H9 (cell line): Measurements from ENCODE around the gene MAPK8IP2. TPM values are rescaled to one million over a fixed set of nuclear protein-coding genes. Genes with fewer than 3 reads are reported as not detected.
A peak's percentile ranks its signal among the peaks of the same experiment; 100 is the strongest.
"Not testable (repeated sequence)": the region's sequence is repeated elsewhere in the genome, so short reads cannot be mapped to it uniquely, and the experiment has no call there.

Source experiments
- DNase-seq: peaks from one replicate; pipeline ENCODE4 v3.0.0-alpha.2; 2017
- H2AFZ ChIP-seq: one replicate; pipeline ENCODE4 v1.6.1; 2013; ENCODE audit warnings: mild to moderate bottlenecking, low read length, control low read depth, moderate library complexity
- H2AK5ac ChIP-seq: 2 replicates; pipeline ENCODE4 v1.6.1; 2013; ENCODE audit warnings: low read length, control low read depth, mixed read lengths; ENCODE audit not compliant: insufficient read length
- H2BK120ac ChIP-seq: one replicate; pipeline ENCODE4 v1.6.1; 2013; ENCODE audit warnings: low read depth, mild to moderate bottlenecking, low read length, control low read depth, inconsistent platforms; ENCODE audit not compliant: poor library complexity, severe bottlenecking
- H2BK12ac ChIP-seq: 2 replicates; pipeline ENCODE4 v1.6.1; 2013; ENCODE audit warnings: low read length, control low read depth, mixed read lengths, low read depth; ENCODE audit not compliant: insufficient read length
- H2BK15ac ChIP-seq: 2 replicates; pipeline ENCODE4 v1.6.1; 2013; ENCODE audit warnings: low read depth, low read length, control low read depth
- H2BK20ac ChIP-seq: one replicate; pipeline ENCODE4 v1.6.1; 2013; ENCODE audit warnings: low read depth, mild to moderate bottlenecking, low read length, control low read depth, inconsistent platforms; ENCODE audit not compliant: poor library complexity, severe bottlenecking
- H2BK5ac ChIP-seq: 2 replicates; pipeline ENCODE4 v1.6.1; 2013; ENCODE audit warnings: low read length, control low read depth, mixed read lengths; ENCODE audit not compliant: insufficient read length
- H3K14ac ChIP-seq: 2 replicates; pipeline ENCODE4 v1.6.1; 2013; ENCODE audit warnings: low read length, control low read depth; ENCODE audit not compliant: insufficient read depth
- H3K18ac ChIP-seq: 2 replicates; pipeline ENCODE4 v1.6.1; 2013; ENCODE audit warnings: low read depth, mild to moderate bottlenecking, mixed read lengths, low read length, control low read depth; ENCODE audit not compliant: insufficient read length
- H3K23ac ChIP-seq: 2 replicates; pipeline ENCODE4 v1.6.1; 2013; ENCODE audit warnings: low read length, control low read depth, mixed read lengths, low read depth; ENCODE audit not compliant: insufficient read length
- H3K23me2 ChIP-seq: 2 replicates; pipeline ENCODE4 v1.6.1; 2013; ENCODE audit warnings: low read depth, mild to moderate bottlenecking, mixed read lengths, low read length, control low read depth; ENCODE audit not compliant: insufficient read length, poor library complexity, severe bottlenecking
- H3K27ac ChIP-seq: 2 replicates; pipeline ENCODE4 v1.5.1; 2013; ENCODE audit warnings: low read length, control low read depth, mixed read lengths, low read depth; ENCODE audit not compliant: insufficient read length
- H3K27me3 ChIP-seq: 2 replicates; pipeline ENCODE4 v1.6.1; 2013; ENCODE audit warnings: low read length, control low read depth, inconsistent platforms; ENCODE audit not compliant: insufficient read depth
- H3K4ac ChIP-seq: 2 replicates; pipeline ENCODE4 v1.6.1; 2013; ENCODE audit warnings: low read depth, mild to moderate bottlenecking, control low read depth, inconsistent platforms, low read length, moderate library complexity
- H3K4me1 ChIP-seq: 2 replicates; pipeline ENCODE4 v1.6.1; 2013; ENCODE audit warnings: low read length, control low read depth, inconsistent platforms; ENCODE audit not compliant: insufficient read depth
- H3K4me2 ChIP-seq: 2 replicates; pipeline ENCODE4 v1.6.1; 2013; ENCODE audit warnings: low read length, control low read depth, mixed read lengths; ENCODE audit not compliant: insufficient read length, insufficient read depth
- H3K56ac ChIP-seq: 2 replicates; pipeline ENCODE4 v1.6.1; 2013; ENCODE audit warnings: low read depth, mild to moderate bottlenecking, mixed read lengths, low read length, control low read depth; ENCODE audit not compliant: insufficient read length
- H3K79me1 ChIP-seq: 2 replicates; pipeline ENCODE4 v1.6.1; 2013; ENCODE audit warnings: low read depth, mild to moderate bottlenecking, moderate library complexity, low read length, control low read depth, inconsistent platforms; ENCODE audit not compliant: insufficient read depth, poor library complexity, severe bottlenecking
- H3K79me2 ChIP-seq: 2 replicates; pipeline ENCODE4 v1.6.1; 2013; ENCODE audit warnings: low read length, control low read depth, inconsistent platforms; ENCODE audit not compliant: insufficient read depth
- H3K9ac ChIP-seq: 2 replicates; pipeline ENCODE4 v1.6.1; 2013; ENCODE audit warnings: low read length, control low read depth, mixed read lengths; ENCODE audit not compliant: insufficient read length; ENCODE audit errors: extremely low read depth
- H3K9me3 ChIP-seq: one replicate; pipeline ENCODE4 v1.6.1; 2013; ENCODE audit warnings: low read depth, low read length, inconsistent platforms; ENCODE audit not compliant: control insufficient read depth
- H3T11ph ChIP-seq: one replicate; pipeline ENCODE4 v1.6.1; 2013; ENCODE audit warnings: mild to moderate bottlenecking, low read length, control low read depth, inconsistent platforms
- H4K20me1 ChIP-seq: one replicate; pipeline ENCODE4 v1.6.1; 2013; ENCODE audit not compliant: control insufficient read depth, insufficient read length, insufficient read depth
- H4K5ac ChIP-seq: 2 replicates; pipeline ENCODE4 v1.6.1; 2013; ENCODE audit warnings: low read depth, mild to moderate bottlenecking, mixed read lengths, low read length, control low read depth; ENCODE audit not compliant: insufficient read length
- H4K8ac ChIP-seq: replicated peaks from 2 replicates; pipeline ENCODE4 v1.6.1; 2013; ENCODE audit warnings: low read length, control low read depth, mixed read lengths, low read depth; ENCODE audit not compliant: insufficient read length
- H4K91ac ChIP-seq: 2 replicates; pipeline ENCODE4 v1.6.1; 2013; ENCODE audit warnings: low read depth, mild to moderate bottlenecking, moderate library complexity, mixed read lengths, low read length, control low read depth; ENCODE audit not compliant: insufficient read length
- H3K27ac Mint-ChIP-seq, 3 experiments: 2 replicates in 2 of 3; 3 replicates in 1 of 3; pipeline ENCODE4 v1.8.0; 2020 to 2021; ENCODE audit warnings: mixed read lengths in 3 of 3, mild to moderate bottlenecking in 1 of 3, moderate library complexity in 1 of 3
- H3K27me3 Mint-ChIP-seq: 2 replicates; pipeline ENCODE4 v1.8.0; 2021; ENCODE audit warnings: low read depth, mild to moderate bottlenecking, moderate library complexity, mixed read lengths
- H3K36me3 Mint-ChIP-seq, 3 experiments: 2 replicates in 2 of 3; 3 replicates in 1 of 3; pipeline ENCODE4 v1.8.0; 2020 to 2021; ENCODE audit warnings: low read depth in 3 of 3, mixed read lengths in 3 of 3; ENCODE audit not compliant: insufficient read depth in 1 of 3
- H3K4me1 Mint-ChIP-seq, 2 experiments: 2 replicates each; pipeline ENCODE4 v1.8.0; 2020; ENCODE audit warnings: mixed read lengths in 2 of 2
- H3K4me3 Mint-ChIP-seq, 2 experiments: 2 replicates in 1 of 2; 3 replicates in 1 of 2; pipeline ENCODE4 v1.8.0; 2020 to 2021; ENCODE audit warnings: mild to moderate bottlenecking in 2 of 2, mixed read lengths in 2 of 2, moderate library complexity in 1 of 2
- H3K9me3 Mint-ChIP-seq, 2 experiments: 2 replicates in 1 of 2; 3 replicates in 1 of 2; pipeline ENCODE4 v1.8.0; 2020; ENCODE audit warnings: mild to moderate bottlenecking in 2 of 2, mixed read lengths in 2 of 2, moderate library complexity in 1 of 2
- CTCF ChIP-seq: fragments of 200-600 bp; sonication (generic); conservative IDR thresholded peaks from 3 replicates; pipeline ENCODE4 v1.8.0; 2021; ENCODE audit warnings: antibody characterized with exemption, mild to moderate bottlenecking
- WGBS: extraction: QIAGEN DNeasy Blood & Tissue Kit; methylation state at CpG from one replicate; pipeline ENCODE4 v1.1.7; 2013; ENCODE audit warnings: missing lambda C conversion rate, low lambda C conversion rate, mixed read lengths; ENCODE audit not compliant: insufficient read length; ENCODE audit errors: extremely low coverage; 5-methylcytosine and 5-hydroxymethylcytosine counted together
- total RNA-seq: library from RNA; stranded (reverse); gene quantifications from 2 replicates; pipeline ENCODE4 v1.2.1, GENCODE V29; 2021

Gene MAPK8IP2
- total RNA-seq, 1 experiment from 2014 or later: 5.7 TPM

- Histone ChIP-seq H2BK12ac (no peak overlapping the region), H4K8ac (no peak overlapping the region), H3K27me3 (no peaks in the 10 kb centered on the region; the same call in 1 of the 2 replicates), H2BK20ac (no peak overlapping the region), H3K4ac (no peak overlapping the region), H2BK15ac (no peak overlapping the region), H3K9me3 (no peaks in the 10 kb centered on the region), H3K79me2 (no peaks in the 10 kb centered on the region), H3K4me1 (no peaks in the 10 kb centered on the region), H3K79me1 (no peaks in the 10 kb centered on the region), H3K14ac (0 out of 2 replicates have a peak overlapping the region, but pooled peaks have one; percentile 47), H2BK120ac (no peak overlapping the region), H4K5ac (no peak overlapping the region), H2BK5ac (no peak overlapping the region), H3K56ac (no peak overlapping the region), H4K91ac (no peak overlapping the region), H3K18ac (no peak overlapping the region), H3K23ac (peak overlapping the region; percentile 34), H3K27ac (no peak overlapping the region), H3T11ph (no peak overlapping the region), H3K4me2 (no peak overlapping the region), H4K20me1 (no peaks in the 10 kb centered on the region), H3K9ac (no peak overlapping the region), H2AK5ac (no peak overlapping the region), H3K23me2 (no peaks in the 10 kb centered on the region), H2AFZ (no peak overlapping the region)
- Mint-ChIP-seq H3K4me1 (peaks cover 15 to 16% of the 10 kb centered on the region in 2 experiments), H3K27me3 (peaks cover 21% of the 10 kb centered on the region), H3K9me3 (no peaks in the 10 kb centered on the region), H3K36me3 (no peaks in the 10 kb centered on the region; a peak in 1 of 7 replicates), H3K4me3 (no peak overlapping the region; a peak in 1 of 5 replicates), H3K27ac (0 out of 7 replicates have a peak overlapping the region, but pooled peaks of 1 of the 3 experiments have one; percentile 0)
- no peak for DNase-seq
- no peak for TF ChIP-seq CTCF
- WGBS: no CpG with 5 or more reads among the region's 11 CpGs
Measured at GRCh38 chr22:50635591-50635990, 35.0 kb downstream of the MAPK8IP2 start.

- not testable (repeated sequence) for H3K9ac ChIP-seq, H4K8ac ChIP-seq, H3K4me3 Mint-ChIP-seq, H2AFZ ChIP-seq, H3K4ac ChIP-seq, H4K91ac ChIP-seq, H2BK20ac ChIP-seq, H3K4me2 ChIP-seq, DNase-seq, H3K27ac Mint-ChIP-seq, H3K27ac ChIP-seq, H3K4me1 ChIP-seq, H4K5ac ChIP-seq, H3K79me1 ChIP-seq, H3K23ac ChIP-seq, H2BK12ac ChIP-seq, H2AK5ac ChIP-seq, H3K79me2 ChIP-seq, H3K36me3 Mint-ChIP-seq, H3K14ac ChIP-seq, H3K18ac ChIP-seq, H2BK15ac ChIP-seq, H3K56ac ChIP-seq, H3K23me2 ChIP-seq, H3K9me3 Mint-ChIP-seq, H2BK5ac ChIP-seq, H4K20me1 ChIP-seq, H3K9me3 ChIP-seq, H2BK120ac ChIP-seq, H3T11ph ChIP-seq
- peaks cover 13% of the 10 kb centered on the region; the same call in 1 of the 2 replicates for H3K27me3 ChIP-seq
- peaks cover 31 to 34% of the 10 kb centered on the region in 2 experiments for H3K4me1 Mint-ChIP-seq
- peaks cover 14% of the 10 kb centered on the region for H3K27me3 Mint-ChIP-seq
- WGBS: no CpG with 5 or more reads among the region's 12 CpGs
Measured at GRCh38 chr22:50640296-50640695, 39.7 kb downstream of the MAPK8IP2 start.
